HepG2 (cell line): ENCODE results near the gene BPIFB2. TPM values are rescaled to one million over a fixed set of nuclear protein-coding genes. Genes with fewer than 3 reads are reported as not detected.

Experiments used
- ARID2 ChIP-seq: sonication (generic); formaldehyde crosslinking; IDR thresholded peaks from 2 replicates; pipeline ENCODE4 v1.8.1; 2022; ENCODE audit warnings: mild to moderate bottlenecking, missing genetic modification reagents, borderline replicate concordance
- EP300 ChIP-seq, 3 experiments: sonication (generic) in 1 of 3; formaldehyde crosslinking in 1 of 3; IDR thresholded peaks; 2 replicates each; pipeline versions ENCODE4 v1.5.1 to v1.6.1; 2011 to 2020; ENCODE audit warnings: low read depth in 2 of 3, low read length in 2 of 3, borderline replicate concordance in 1 of 3, improper control_type of control experiment in 1 of 3, mild to moderate bottlenecking in 1 of 3, missing genetic modification reagents in 1 of 3, moderate library complexity in 1 of 3
- GFI1 ChIP-seq: sonication (generic); formaldehyde crosslinking; IDR thresholded peaks from 2 replicates; pipeline ENCODE4 v1.5.0; 2020; ENCODE audit warnings: missing genetic modification reagents, mild to moderate bottlenecking, borderline replicate concordance
- GLI4 ChIP-seq: sonication (generic); formaldehyde crosslinking; IDR thresholded peaks from 2 replicates; pipeline ENCODE4 v1.5.1; 2020; ENCODE audit warnings: missing genetic modification reagents, mild to moderate bottlenecking, moderate library complexity, borderline replicate concordance
- JUNB ChIP-seq: sonication (generic); formaldehyde crosslinking; IDR thresholded peaks from 2 replicates; pipeline ENCODE4 v1.8.0; 2022; ENCODE audit warnings: missing genetic modification reagents, mild to moderate bottlenecking, borderline replicate concordance
- KDM2A ChIP-seq: sonication (generic); formaldehyde crosslinking; IDR thresholded peaks from 2 replicates; pipeline ENCODE4 v1.4.0; 2020; ENCODE audit warnings: low read depth, missing genetic modification reagents, borderline replicate concordance
- KLF9 ChIP-seq: IDR thresholded peaks from 2 replicates; pipeline ENCODE4 v1.6.1; 2016; ENCODE audit warnings: low read depth
- NR2F2 ChIP-seq: IDR thresholded peaks from 2 replicates; pipeline ENCODE4 v1.6.1; 2012; ENCODE audit warnings: low read depth, inconsistent platforms, borderline replicate concordance
- SETDB1 ChIP-seq: sonication (generic); formaldehyde crosslinking; IDR thresholded peaks from 2 replicates; pipeline ENCODE4 v1.5.1; 2020; ENCODE audit warnings: missing genetic modification reagents, mild to moderate bottlenecking, borderline replicate concordance
- ZMYM3 ChIP-seq: sonication (generic); formaldehyde crosslinking; IDR thresholded peaks from 2 replicates; pipeline ENCODE4 v1.5.1; 2020; ENCODE audit warnings: mild to moderate bottlenecking, missing genetic modification reagents
- ZNF251 ChIP-seq: sonication (generic); formaldehyde crosslinking; IDR thresholded peaks from 2 replicates; pipeline ENCODE4 v1.9.0; 2021; ENCODE audit warnings: mild to moderate bottlenecking, missing genetic modification reagents
- ZNF569 ChIP-seq: sonication (generic); formaldehyde crosslinking; IDR thresholded peaks from 2 replicates; pipeline ENCODE4 v1.5.0; 2020; ENCODE audit warnings: mild to moderate bottlenecking, missing genetic modification reagents, moderate library complexity, borderline replicate concordance
- ZNF577 ChIP-seq: sonication (generic); formaldehyde crosslinking; IDR thresholded peaks from 2 replicates; pipeline ENCODE4 v1.4.0; 2020; ENCODE audit warnings: mild to moderate bottlenecking, low read depth, missing genetic modification reagents, borderline replicate concordance
- ZNF674 ChIP-seq: sonication (generic); formaldehyde crosslinking; IDR thresholded peaks from 2 replicates; pipeline ENCODE4 v1.5.0; 2020; ENCODE audit warnings: low read depth, mild to moderate bottlenecking, missing genetic modification reagents
- ZNF709 ChIP-seq: sonication (generic); formaldehyde crosslinking; IDR thresholded peaks from 2 replicates; pipeline ENCODE4 v1.5.0; 2020; ENCODE audit warnings: mild to moderate bottlenecking, missing genetic modification reagents
- polyA plus RNA-seq, 8 experiments: library from polyadenylated mRNA; depleted of rRNA in 3 of 8; stranded (reverse) in 7 of 8; unstranded in 1 of 8; fragments of >200 nt; fragmentation: Illumina TruSeq in 4 of 8; extraction: Trizol in 4 of 8; gene quantifications; 2 replicates each; pipeline versions ENCODE4 v1.2.1 to v1.2.3, GENCODE V29; 2011 to 2016; ENCODE audit warnings: low read depth in 4 of 8, missing spikeins in 1 of 8, mixed read lengths in 1 of 8; ENCODE audit not compliant: insufficient read depth in 1 of 8
- total RNA-seq, 5 experiments: library from RNA; depleted of rRNA; stranded (reverse); fragments of >200 nt; fragmentation: Illumina TruSeq; extraction: Trizol; gene quantifications; 2 replicates each; pipeline ENCODE4 v1.2.3, GENCODE V29; 2016; ENCODE audit warnings: low read depth in 1 of 5
- TF ChIP-seq, protein P1 (sequence below): sonication (generic); formaldehyde crosslinking; IDR thresholded peaks from 2 replicates; pipeline ENCODE4 v1.8.1; 2023; ENCODE audit warnings: missing genetic modification reagents, mild to moderate bottlenecking, borderline replicate concordance
- TF ChIP-seq, protein P2 (sequence below): sonication (generic); formaldehyde crosslinking; IDR thresholded peaks from 2 replicates; pipeline ENCODE4 v1.8.1; 2022; ENCODE audit warnings: low read depth, mild to moderate bottlenecking, missing genetic modification reagents
- TF ChIP-seq, protein P3 (sequence below): sonication (generic); formaldehyde crosslinking; IDR thresholded peaks from 2 replicates; pipeline ENCODE4 v1.4.0; 2020; ENCODE audit warnings: mild to moderate bottlenecking, missing genetic modification reagents
- TF ChIP-seq, protein P4 (sequence below): sonication (generic); formaldehyde crosslinking; IDR thresholded peaks from 2 replicates; pipeline ENCODE4 v1.5.1; 2020; ENCODE audit warnings: missing genetic modification reagents, mild to moderate bottlenecking, borderline replicate concordance
- TF ChIP-seq, protein P5 (sequence below): sonication (generic); formaldehyde crosslinking; IDR thresholded peaks from 2 replicates; pipeline ENCODE4 v1.4.0; 2020; ENCODE audit warnings: missing genetic modification reagents, borderline replicate concordance

Gene BPIFB2
- total and polyA plus RNA-seq, 2 of the 13 experiments (the other 11 are each of a cell fraction or from before 2014, with no cell fraction given): 54.5 to 902 TPM

DNA sequence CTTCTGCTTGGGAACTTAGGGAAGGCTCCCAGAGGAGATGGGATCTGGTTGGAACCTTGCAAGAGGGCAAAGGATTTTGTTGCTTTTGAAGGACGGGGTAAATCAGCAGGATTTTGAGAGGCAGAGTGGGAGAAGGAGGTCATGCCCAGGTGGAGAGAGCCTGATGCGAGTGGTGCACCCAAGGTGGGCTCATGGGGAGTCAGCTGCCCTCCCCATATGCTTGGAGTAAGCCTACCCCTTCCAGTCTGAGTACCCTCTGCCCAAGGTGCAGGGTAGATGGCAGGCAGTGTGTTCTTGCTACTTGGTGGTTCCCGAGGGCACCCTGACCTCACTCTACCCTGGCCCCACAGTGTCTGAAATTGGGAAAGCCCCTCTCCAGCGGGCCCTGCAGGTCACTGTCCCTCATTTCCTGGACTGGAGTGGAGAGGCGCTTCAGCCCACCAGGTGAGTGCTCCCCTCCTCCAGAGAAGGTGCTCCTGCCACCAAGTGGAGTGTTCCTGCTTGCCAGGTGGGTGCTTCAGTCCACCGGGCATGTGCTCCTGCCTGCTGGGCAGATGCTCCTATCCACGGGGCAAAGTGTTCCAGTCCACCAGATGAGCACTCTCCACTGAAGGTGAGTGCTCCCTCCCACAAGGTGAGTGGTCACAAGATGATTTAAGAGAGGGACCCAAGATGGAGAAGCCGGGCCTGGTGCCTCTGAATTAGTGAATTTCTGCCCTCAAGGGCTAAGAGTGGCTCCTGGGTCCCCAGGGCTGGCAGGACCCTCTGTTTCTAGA is 3.4 kb downstream of the BPIFB2 start (continued):
- no peak for TF ChIP-seq JUNB (CRISPR knock-in tag)
- no peak for TF ChIP-seq ZNF709
- no peak for TF ChIP-seq KDM2A (CRISPR knock-in tag)
- no peak for TF ChIP-seq ZNF577 (CRISPR knock-in tag)
- TF ChIP-seq NR2F2: peak; percentile 31; the same call in 1 of the 2 replicates
- TF ChIP-seq, protein P1, sequence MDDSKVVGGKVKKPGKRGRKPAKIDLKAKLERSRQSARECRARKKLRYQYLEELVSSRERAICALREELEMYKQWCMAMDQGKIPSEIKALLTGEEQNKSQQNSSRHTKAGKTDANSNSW: peak; percentile 67; the same call in 1 of the 2 replicates
- TF ChIP-seq GLI4 (CRISPR knock-in tag): no peak
- TF ChIP-seq, protein P2, sequence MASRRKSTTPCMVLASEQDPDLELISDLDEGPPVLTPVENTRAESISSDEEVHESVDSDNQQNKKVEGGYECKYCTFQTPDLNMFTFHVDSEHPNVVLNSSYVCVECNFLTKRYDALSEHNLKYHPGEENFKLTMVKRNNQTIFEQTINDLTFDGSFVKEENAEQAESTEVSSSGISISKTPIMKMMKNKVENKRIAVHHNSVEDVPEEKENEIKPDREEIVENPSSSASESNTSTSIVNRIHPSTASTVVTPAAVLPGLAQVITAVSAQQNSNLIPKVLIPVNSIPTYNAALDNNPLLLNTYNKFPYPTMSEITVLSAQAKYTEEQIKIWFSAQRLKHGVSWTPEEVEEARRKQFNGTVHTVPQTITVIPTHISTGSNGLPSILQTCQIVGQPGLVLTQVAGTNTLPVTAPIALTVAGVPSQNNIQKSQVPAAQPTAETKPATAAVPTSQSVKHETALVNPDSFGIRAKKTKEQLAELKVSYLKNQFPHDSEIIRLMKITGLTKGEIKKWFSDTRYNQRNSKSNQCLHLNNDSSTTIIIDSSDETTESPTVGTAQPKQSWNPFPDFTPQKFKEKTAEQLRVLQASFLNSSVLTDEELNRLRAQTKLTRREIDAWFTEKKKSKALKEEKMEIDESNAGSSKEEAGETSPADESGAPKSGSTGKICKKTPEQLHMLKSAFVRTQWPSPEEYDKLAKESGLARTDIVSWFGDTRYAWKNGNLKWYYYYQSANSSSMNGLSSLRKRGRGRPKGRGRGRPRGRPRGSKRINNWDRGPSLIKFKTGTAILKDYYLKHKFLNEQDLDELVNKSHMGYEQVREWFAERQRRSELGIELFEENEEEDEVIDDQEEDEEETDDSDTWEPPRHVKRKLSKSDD: no peak
- no peak for TF ChIP-seq KLF9 (CRISPR knock-in tag)
- TF ChIP-seq ZNF569 (CRISPR knock-in tag): no peak
- no peak for TF ChIP-seq ZNF251 (CRISPR knock-in tag)
- no peak for TF ChIP-seq SETDB1 (CRISPR knock-in tag)
- TF ChIP-seq ZNF674: no peak
- TF ChIP-seq, protein P3, sequence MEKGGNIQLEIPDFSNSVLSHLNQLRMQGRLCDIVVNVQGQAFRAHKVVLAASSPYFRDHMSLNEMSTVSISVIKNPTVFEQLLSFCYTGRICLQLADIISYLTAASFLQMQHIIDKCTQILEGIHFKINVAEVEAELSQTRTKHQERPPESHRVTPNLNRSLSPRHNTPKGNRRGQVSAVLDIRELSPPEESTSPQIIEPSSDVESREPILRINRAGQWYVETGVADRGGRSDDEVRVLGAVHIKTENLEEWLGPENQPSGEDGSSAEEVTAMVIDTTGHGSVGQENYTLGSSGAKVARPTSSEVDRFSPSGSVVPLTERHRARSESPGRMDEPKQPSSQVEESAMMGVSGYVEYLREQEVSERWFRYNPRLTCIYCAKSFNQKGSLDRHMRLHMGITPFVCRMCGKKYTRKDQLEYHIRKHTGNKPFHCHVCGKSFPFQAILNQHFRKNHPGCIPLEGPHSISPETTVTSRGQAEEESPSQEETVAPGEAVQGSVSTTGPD (CRISPR knock-in tag): no peak
- no peak for TF ChIP-seq ARID2
- TF ChIP-seq ZMYM3: no peak
- TF ChIP-seq GFI1 (CRISPR knock-in tag): no peak
- TF ChIP-seq, protein P4, sequence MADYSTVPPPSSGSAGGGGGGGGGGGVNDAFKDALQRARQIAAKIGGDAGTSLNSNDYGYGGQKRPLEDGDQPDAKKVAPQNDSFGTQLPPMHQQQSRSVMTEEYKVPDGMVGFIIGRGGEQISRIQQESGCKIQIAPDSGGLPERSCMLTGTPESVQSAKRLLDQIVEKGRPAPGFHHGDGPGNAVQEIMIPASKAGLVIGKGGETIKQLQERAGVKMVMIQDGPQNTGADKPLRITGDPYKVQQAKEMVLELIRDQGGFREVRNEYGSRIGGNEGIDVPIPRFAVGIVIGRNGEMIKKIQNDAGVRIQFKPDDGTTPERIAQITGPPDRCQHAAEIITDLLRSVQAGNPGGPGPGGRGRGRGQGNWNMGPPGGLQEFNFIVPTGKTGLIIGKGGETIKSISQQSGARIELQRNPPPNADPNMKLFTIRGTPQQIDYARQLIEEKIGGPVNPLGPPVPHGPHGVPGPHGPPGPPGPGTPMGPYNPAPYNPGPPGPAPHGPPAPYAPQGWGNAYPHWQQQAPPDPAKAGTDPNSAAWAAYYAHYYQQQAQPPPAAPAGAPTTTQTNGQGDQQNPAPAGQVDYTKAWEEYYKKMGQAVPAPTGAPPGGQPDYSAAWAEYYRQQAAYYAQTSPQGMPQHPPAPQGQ: no peak
- TF ChIP-seq, protein P5, sequence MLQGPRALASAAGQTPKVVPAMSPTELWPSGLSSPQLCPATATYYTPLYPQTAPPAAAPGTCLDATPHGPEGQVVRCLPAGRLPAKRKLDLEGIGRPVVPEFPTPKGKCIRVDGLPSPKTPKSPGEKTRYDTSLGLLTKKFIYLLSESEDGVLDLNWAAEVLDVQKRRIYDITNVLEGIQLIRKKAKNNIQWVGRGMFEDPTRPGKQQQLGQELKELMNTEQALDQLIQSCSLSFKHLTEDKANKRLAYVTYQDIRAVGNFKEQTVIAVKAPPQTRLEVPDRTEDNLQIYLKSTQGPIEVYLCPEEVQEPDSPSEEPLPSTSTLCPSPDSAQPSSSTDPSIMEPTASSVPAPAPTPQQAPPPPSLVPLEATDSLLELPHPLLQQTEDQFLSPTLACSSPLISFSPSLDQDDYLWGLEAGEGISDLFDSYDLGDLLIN (CRISPR knock-in tag): no peak
- TF ChIP-seq EP300 (IDR thresholded peaks at IDR 0.05; ENCODE audit: low read depth in 2 of 2, low read length in 2 of 2): no peak
- no peak for TF ChIP-seq EP300 (CRISPR knock-in tag; IDR thresholded peaks at IDR 0.05; ENCODE audit: borderline replicate concordance)
